ENCODE data around the gene SASH1. TPM values are rescaled to one million over a fixed set of nuclear protein-coding genes. Genes with fewer than 3 reads are reported as not detected.

Gene SASH1
- 6.3 and 8.0 TPM in 2 replicates for total RNA-seq

DNA sequence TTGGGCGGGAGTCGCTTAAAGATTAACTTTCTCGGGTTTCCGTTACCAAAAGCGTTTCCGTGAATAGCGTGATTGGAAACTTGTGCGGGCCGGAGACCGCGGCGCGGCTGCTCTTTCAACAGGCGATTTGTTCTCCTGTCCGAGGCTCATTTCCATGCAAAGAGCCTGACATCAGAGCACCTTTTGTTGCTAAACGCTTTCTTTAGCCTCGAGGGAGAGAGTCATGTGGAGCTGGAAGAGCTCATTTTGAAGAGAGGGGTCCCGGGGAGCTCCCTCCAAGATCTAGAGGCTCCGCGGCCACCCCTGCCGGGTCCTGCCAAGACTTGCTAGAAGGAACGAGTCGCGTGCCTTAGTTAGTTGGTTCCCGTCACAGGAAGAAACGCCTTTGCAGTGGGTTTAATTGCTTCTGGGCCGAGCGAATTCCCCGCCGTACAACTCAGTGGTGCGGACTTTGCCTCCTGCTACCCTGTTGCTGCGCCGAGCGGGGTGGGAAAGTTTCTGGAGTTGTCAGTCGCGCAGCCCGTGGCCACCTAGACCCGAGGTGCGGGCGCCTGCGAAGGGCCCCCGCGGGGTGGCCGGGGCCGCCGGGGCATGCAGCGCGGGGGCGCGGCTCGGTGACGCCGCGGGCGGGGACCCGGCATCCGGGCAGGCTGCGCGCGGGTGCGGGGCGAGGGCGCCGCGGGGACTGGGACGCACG, at the start of gene SASH1:
Gene SASH1, plus strand, starts transcription at position 489 of the 697 bp plus-strand sequence. CDS start 230 bp downstream, outside the sequence.

All from airway epithelial cell (primary cell).